ENCODE data around the gene FNBP1.

DNA sequence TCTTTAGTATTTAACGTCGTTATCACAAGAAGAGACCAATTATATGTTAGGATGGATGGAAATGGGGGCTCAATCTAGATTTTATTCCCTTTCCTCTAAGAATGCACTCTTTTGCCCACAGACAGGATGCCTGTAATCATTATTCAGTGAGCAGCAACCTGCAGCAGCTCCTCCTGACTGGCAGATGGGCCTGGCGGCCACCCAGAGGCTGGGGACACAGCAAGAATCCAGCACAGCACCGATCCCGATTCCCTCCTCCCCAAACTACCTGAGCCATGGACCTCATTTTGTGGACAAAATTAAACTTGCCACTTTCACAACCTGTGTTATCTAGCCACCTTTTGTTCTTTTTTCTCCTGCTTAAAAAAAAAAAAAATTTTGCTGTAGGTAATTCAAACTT, 106.8 kb downstream of the FNBP1 start:
- TF ChIP-seq, protein P1, sequence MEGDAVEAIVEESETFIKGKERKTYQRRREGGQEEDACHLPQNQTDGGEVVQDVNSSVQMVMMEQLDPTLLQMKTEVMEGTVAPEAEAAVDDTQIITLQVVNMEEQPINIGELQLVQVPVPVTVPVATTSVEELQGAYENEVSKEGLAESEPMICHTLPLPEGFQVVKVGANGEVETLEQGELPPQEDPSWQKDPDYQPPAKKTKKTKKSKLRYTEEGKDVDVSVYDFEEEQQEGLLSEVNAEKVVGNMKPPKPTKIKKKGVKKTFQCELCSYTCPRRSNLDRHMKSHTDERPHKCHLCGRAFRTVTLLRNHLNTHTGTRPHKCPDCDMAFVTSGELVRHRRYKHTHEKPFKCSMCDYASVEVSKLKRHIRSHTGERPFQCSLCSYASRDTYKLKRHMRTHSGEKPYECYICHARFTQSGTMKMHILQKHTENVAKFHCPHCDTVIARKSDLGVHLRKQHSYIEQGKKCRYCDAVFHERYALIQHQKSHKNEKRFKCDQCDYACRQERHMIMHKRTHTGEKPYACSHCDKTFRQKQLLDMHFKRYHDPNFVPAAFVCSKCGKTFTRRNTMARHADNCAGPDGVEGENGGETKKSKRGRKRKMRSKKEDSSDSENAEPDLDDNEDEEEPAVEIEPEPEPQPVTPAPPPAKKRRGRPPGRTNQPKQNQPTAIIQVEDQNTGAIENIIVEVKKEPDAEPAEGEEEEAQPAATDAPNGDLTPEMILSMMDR (conservative IDR thresholded peaks at IDR 0.05; ENCODE audit: low read length), result no peak
- no peak for TF ChIP-seq EZH2phosphoT487 (IDR thresholded peaks at IDR 0.05; ENCODE audit: borderline replicate concordance)

Data from Loucy (cell line).